SK-N-MC (cell line): ENCODE measurements around the gene HLA-DQB1.

Experiments
- EZH2 ChIP-seq: fragments of 200-600 bp; sonication (generic); IDR thresholded peaks from one replicate; pipeline ENCODE4 v1.6.1; 2017; ENCODE audit warnings: antibody characterized with exemption
- FOXP2 ChIP-seq: optimal IDR thresholded peaks from 2 replicates; pipeline ENCODE3; 2011; ENCODE audit warnings: mild to moderate bottlenecking, moderate library complexity; ENCODE audit not compliant: insufficient read depth; ENCODE audit errors: extremely low read length, control extremely low read depth
- POLR2AphosphoS5 ChIP-seq: IDR thresholded peaks from 2 replicates; pipeline ENCODE4 v1.6.1; 2012; ENCODE audit warnings: mild to moderate bottlenecking, low read depth, low read length, borderline replicate concordance

- TF ChIP-seq POLR2AphosphoS5, result no peak
- no peak for TF ChIP-seq EZH2
- TF ChIP-seq FOXP2, result no peak
Measured at GRCh38 chr6:32703347-32703746, 36.9 kb upstream of the HLA-DQB1 start.
